ENCODE results near the gene HSD17B14. TPM values are rescaled to one million over a fixed set of nuclear protein-coding genes. Genes with fewer than 3 reads are reported as not detected.

The HSD17B14 gene
- total and polyA plus RNA-seq, 2 of the 13 experiments (the other 11 are each of a cell fraction or from before 2014, with no cell fraction given) = 0.58 to 1.2 TPM

- TF ChIP-seq ZNF281 (CRISPR knock-in tag; IDR thresholded peaks at IDR 0.05; ENCODE audit: borderline replicate concordance) = no peak
- TF ChIP-seq STAG1 (CRISPR knock-in tag; IDR thresholded peaks at IDR 0.05) = no peak
- TF ChIP-seq ZBTB25 (CRISPR knock-in tag; IDR thresholded peaks at IDR 0.05) = no peak
- no peak for TF ChIP-seq ZBTB44 (CRISPR knock-in tag; IDR thresholded peaks at IDR 0.05)
- TF ChIP-seq ZNF614 (CRISPR knock-in tag; IDR thresholded peaks at IDR 0.05; ENCODE audit: borderline replicate concordance) = no peak
Measured at GRCh38 chr19:48868114-48868886, 32.0 kb upstream of the HSD17B14 start, which contains the start of gene PLEKHA4 (continued).

GRCh38 chr19:48867746-48868113 is 31.4 kb upstream of the HSD17B14 start:
- BruUV-seq (replicated peaks) = no TSS peak
- POLR2A ChIA-PET = interaction anchor here (0.6 to 3.1 kb wide), 4 partner anchors 25 to 100 kb away, joined by 3 to 10 read pairs (median 4); no protein-coding TSS in a partner anchor
- no peak for DNase-seq (ENCODE audit: low spot score)
- in situ Hi-C loops (cut with HindIII; ENCODE audit: extremely low pct_ligation_motif_present, low pct_unique_long_range_greater_than_20kb) = no loop called here
- Histone ChIP-seq H3K4me3 (replicated peaks in 1 of 3; ENCODE audit: insufficient read depth in 1 of 3, low read depth in 2 of 3, low read length in 3 of 3) (peak overlapping the region; percentile 58 to 83 (median 76)), H3K4me1 (ENCODE audit: insufficient read depth, low read length) (peaks cover 25% of the 10 kb centered on the region), H4K20me1 (ENCODE audit: insufficient read depth, low read length) (no peaks in the 10 kb centered on the region), H3K27me3 (ENCODE audit: control insufficient read depth in 1 of 2, insufficient read depth in 2 of 2, low read length in 2 of 2) (no peaks in the 10 kb centered on the region; a peak in 1 of 5 replicates), H3K79me2 (ENCODE audit: insufficient read depth, low read length) (peaks cover 2% of the 10 kb centered on the region), H3K27ac (ENCODE audit: extremely low read length, insufficient read depth, low read length) (no peak overlapping the region), H3K4me2 (ENCODE audit: low read depth, low read length) (peak overlapping the region; percentile 95), H3K36me3 (replicated peaks in 1 of 2; ENCODE audit: control insufficient read depth in 1 of 2, insufficient read depth in 2 of 2, low read length in 2 of 2) (no peaks in the 10 kb centered on the region), H3K9me3 (ENCODE audit: low read length) (no peaks in the 10 kb centered on the region), H3K9ac (ENCODE audit: insufficient read depth, low read depth, low read length) (peak overlapping the region; percentile 77), H2AFZ (ENCODE audit: low read length) (peak overlapping the region; percentile 100)
- CTCF ChIA-PET (ENCODE audit: low intra/inter-chr PET ratio, low total read pairs) = no interaction called here
- no peak for FAIRE-seq
- WGBS (ENCODE audit: low lambda C conversion rate) = 3% methylated on average over 5 of the region's 7 CpGs
- intact Hi-C loops (cut with micrococcal nuclease; ENCODE audit: unreplicated experiment) = no loop called here
- ATAC-seq = no peak
- TF ChIP-seq KDM5B (CRISPR knock-in tag; IDR thresholded peaks at IDR 0.05; ENCODE audit: borderline replicate concordance) = 0 out of 2 replicates have a peak, but pooled peaks have one; percentile 16
- no peak for TF ChIP-seq CEBPG (CRISPR knock-in tag; IDR thresholded peaks at IDR 0.05)
- TF ChIP-seq AHR (CRISPR knock-in tag; IDR thresholded peaks at IDR 0.05) = 0 out of 2 replicates have a peak, but pooled peaks have one; percentile 3
- TF ChIP-seq HNRNPL (IDR thresholded peaks at IDR 0.05; ENCODE audit: low read depth, low read length) = peak; percentile 43; the same call in 1 of the 2 replicates
- no peak for TF ChIP-seq ZFY (CRISPR knock-in tag; IDR thresholded peaks at IDR 0.05)
- no peak for TF ChIP-seq ZNF160 (CRISPR knock-in tag; IDR thresholded peaks at IDR 0.05)
- no peak for TF ChIP-seq ZNF550 (CRISPR knock-in tag; IDR thresholded peaks at IDR 0.05; ENCODE audit: borderline replicate concordance)
- TF ChIP-seq LCORL (IDR thresholded peaks at IDR 0.05) = no peak
- peak; percentile 47; the same call in 1 of the 2 replicates for TF ChIP-seq LCORL (CRISPR knock-in tag; IDR thresholded peaks at IDR 0.05)
- TF ChIP-seq ZNF280B (CRISPR knock-in tag; IDR thresholded peaks at IDR 0.05; ENCODE audit: borderline replicate concordance) = peak; percentile 63; the same call in 1 of the 2 replicates
- no peak for TF ChIP-seq ZFP36L1 (CRISPR knock-in tag; IDR thresholded peaks at IDR 0.05)

Data from HepG2 (cell line).